ENCODE results near the gene GMFB. TPM values are rescaled to one million over a fixed set of nuclear protein-coding genes. Genes with fewer than 3 reads are reported as not detected.

The GMFB gene
- total and polyA plus RNA-seq, 4 experiments from 2014 or later, result 19.1 to 36.4 (median 25.6) TPM

- H3K4me1 ChIP-seq (ENCODE audit: insufficient read depth, low read length), result peaks cover 64% of the 10 kb centered on the region
- peak overlapping the region; percentile 7 to 66 for H3K4me3 ChIP-seq (ENCODE audit: low read length in 2 of 2)
- ChIA-PET POLR2A (ENCODE audit: partially characterized antibody) (interaction anchor here (1.0 to 4.5 kb wide), 7 partner anchors 22 to 80 kb away, joined by 3 to 53 read pairs (median 3); partner anchors contain the start of genes CGRRF1 and CNIH1), CTCF (ENCODE audit: partially characterized antibody) (interaction anchor here (1.1 to 5.5 kb wide), 8 partner anchors 13 to 81 kb away, joined by 3 to 55 read pairs (median 4); partner anchors contain the start of gene CGRRF1)
- H3K4me1 Mint-ChIP-seq, result peaks cover 50 to 77% (median 63%) of the 10 kb centered on the region in 4 donors
- H3K27ac ChIP-seq (ENCODE audit: low read depth, low read length), result peak overlapping the region; percentile 80
- no peaks in the 10 kb centered on the region for H3K27me3 ChIP-seq (ENCODE audit: insufficient read depth, low read length)
- H3K36me3 ChIP-seq (ENCODE audit: insufficient read depth, low read length), result no peaks in the 10 kb centered on the region
- H3K36me3 Mint-ChIP-seq, result peaks cover 4 to 22% of the 10 kb centered on the region in 2 donors
- intact Hi-C loops (cut with micrococcal nuclease), result loop anchor here (1.0 to 5.0 kb wide), 4 partner anchors 79 to 415 kb away; partner anchors contain the start of genes CDKN3 and GCH1
- H3K9me3 ChIP-seq (ENCODE audit: control insufficient read depth in 1 of 2, low read length in 2 of 2), result no peaks in the 10 kb centered on the region
- H3K9me3 Mint-ChIP-seq, result peaks cover 0 to 4% (median 0%) of the 10 kb centered on the region in 8 donors
- H3K4me3 Mint-ChIP-seq, result peak overlapping the region; percentile 73 to 97 (median 94)
- H3K27ac Mint-ChIP-seq, result peak overlapping the region; percentile 89 to 97 (median 95)
- DNase-seq, result no peak
- H3K27me3 Mint-ChIP-seq, result no peaks in the 10 kb centered on the region
Observed at GRCh38 chr14:54487771-54488170, 1.0 kb downstream of the GMFB start.

DNA sequence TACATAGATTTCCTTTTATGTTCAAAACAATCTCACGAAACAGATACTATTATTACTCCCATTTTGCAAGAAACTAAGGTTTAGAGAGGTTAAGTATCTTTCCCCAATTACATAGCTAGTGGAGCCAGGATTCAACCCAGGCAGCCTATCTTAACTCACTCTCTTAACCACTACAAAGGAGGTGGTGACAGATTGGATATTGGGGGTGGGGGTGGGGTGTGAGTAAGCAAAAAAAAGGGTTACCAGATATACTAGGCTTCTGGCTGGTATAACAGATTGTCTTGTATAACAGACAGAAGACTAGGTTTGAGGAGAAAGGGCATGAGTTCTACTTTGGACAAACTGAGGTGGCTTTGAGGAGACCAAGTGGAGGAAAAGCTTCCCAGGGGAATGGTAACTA lies 2.1 kb downstream of the GMFB start:
- POLR2A ChIA-PET (ENCODE audit: partially characterized antibody), result no interaction called here
- H3K4me1 Mint-ChIP-seq, result peaks cover 51 to 78% (median 63%) of the 10 kb centered on the region in 4 donors

GRCh38 chr14:54483846-54484245 lies 4.9 kb downstream of the GMFB start:
- Histone ChIP-seq H3K27ac (ENCODE audit: low read depth, low read length) (no peak overlapping the region), H3K27me3 (ENCODE audit: insufficient read depth, low read length) (no peaks in the 10 kb centered on the region), H3K36me3 (ENCODE audit: insufficient read depth, low read length) (peaks cover 23% of the 10 kb centered on the region), H3K4me3 (ENCODE audit: low read length in 2 of 2) (no peak overlapping the region), H3K4me1 (ENCODE audit: insufficient read depth, low read length) (peaks cover 52% of the 10 kb centered on the region), H3K9me3 (ENCODE audit: control insufficient read depth in 1 of 2, low read length in 2 of 2) (no peaks in the 10 kb centered on the region)
- intact Hi-C loops (cut with micrococcal nuclease), result no loop called here
- no peaks in the 10 kb centered on the region for H3K27me3 Mint-ChIP-seq
- peak overlapping the region in 4 of 8 donors; percentile 3 to 46 (median 6) for H3K4me3 Mint-ChIP-seq
- H3K36me3 Mint-ChIP-seq, result peaks cover 10 to 49% of the 10 kb centered on the region in 2 donors
- H3K27ac Mint-ChIP-seq, result peak overlapping the region in 4 of 7 donors; percentile 13 to 89 (median 50)
- DNase-seq, result no peak
- POLR2A ChIA-PET (ENCODE audit: partially characterized antibody), result interaction anchor here (1.3 kb wide), 1 partner anchor 26 kb away, joined by 4 read pairs; the partner anchor contains the start of gene CGRRF1
- CTCF ChIA-PET (ENCODE audit: partially characterized antibody), result interaction anchor here (1.0 to 1.2 kb wide), 2 partner anchors 20 to 40 kb away, joined by 3 read pairs; no protein-coding TSS in a partner anchor
- peaks cover 0 to 4% (median 0%) of the 10 kb centered on the region in 8 donors for H3K9me3 Mint-ChIP-seq
- H3K4me1 Mint-ChIP-seq, result peaks cover 36 to 56% (median 48%) of the 10 kb centered on the region in 4 donors

More for the DNA sequence above, 2.1 kb downstream of the GMFB start:
- Mint-ChIP-seq H3K27me3 (no peaks in the 10 kb centered on the region), H3K4me3 (peak overlapping the region; percentile 70 to 97 (median 94)), H3K9me3 (peaks cover 0 to 4% (median 0%) of the 10 kb centered on the region in 8 donors), H3K27ac (peak overlapping the region; percentile 36 to 97 (median 73)), H3K36me3 (peaks cover 10 to 31% of the 10 kb centered on the region in 2 donors)
- H3K27ac ChIP-seq (ENCODE audit: low read depth, low read length), result no peak overlapping the region
- H3K4me3 ChIP-seq (ENCODE audit: low read length in 2 of 2), result no peak overlapping the region
- H3K27me3 ChIP-seq (ENCODE audit: insufficient read depth, low read length), result no peaks in the 10 kb centered on the region
- peak in 1 of 5 donors; percentile 11 for DNase-seq
- H3K9me3 ChIP-seq (ENCODE audit: control insufficient read depth in 1 of 2, low read length in 2 of 2), result no peaks in the 10 kb centered on the region
- peaks cover 70% of the 10 kb centered on the region for H3K4me1 ChIP-seq (ENCODE audit: insufficient read depth, low read length)
- intact Hi-C loops (cut with micrococcal nuclease), result loop anchor here (5.0 kb wide), 2 partner anchors 286 to 416 kb away; partner anchors contain the start of gene GCH1
- CTCF ChIA-PET (ENCODE audit: partially characterized antibody), result interaction anchor here (0.6 to 5.5 kb wide), 3 partner anchors 12 to 305 kb away, joined by 3 to 55 read pairs (median 5); partner anchors contain the start of gene CGRRF1
- peaks cover 6% of the 10 kb centered on the region for H3K36me3 ChIP-seq (ENCODE audit: insufficient read depth, low read length)

- DNase-seq, result no peak
- ChIA-PET POLR2A (ENCODE audit: partially characterized antibody) (no interaction called here), CTCF (ENCODE audit: partially characterized antibody) (interaction anchor here (1.0 to 1.2 kb wide), 2 partner anchors 26 to 39 kb away, joined by 3 to 4 read pairs; partner anchors contain the start of gene CGRRF1)
- Mint-ChIP-seq H3K4me3 (peak overlapping the region in 1 of 8 donors; percentile 3), H3K4me1 (peaks cover 35 to 57% (median 46%) of the 10 kb centered on the region in 4 donors), H3K27me3 (no peaks in the 10 kb centered on the region), H3K9me3 (peaks cover 0 to 4% (median 0%) of the 10 kb centered on the region in 8 donors), H3K36me3 (peaks cover 16 to 53% of the 10 kb centered on the region in 2 donors), H3K27ac (peak overlapping the region in 4 of 7 donors; percentile 19 to 89 (median 62))
- Histone ChIP-seq H3K9me3 (ENCODE audit: control insufficient read depth in 1 of 2, low read length in 2 of 2) (no peaks in the 10 kb centered on the region), H3K36me3 (ENCODE audit: insufficient read depth, low read length) (peaks cover 29% of the 10 kb centered on the region), H3K4me3 (ENCODE audit: low read length in 2 of 2) (no peak overlapping the region), H3K27me3 (ENCODE audit: insufficient read depth, low read length) (no peaks in the 10 kb centered on the region), H3K4me1 (ENCODE audit: insufficient read depth, low read length) (peaks cover 50% of the 10 kb centered on the region), H3K27ac (ENCODE audit: low read depth, low read length) (no peak overlapping the region)
- intact Hi-C loops (cut with micrococcal nuclease), result no loop called here
Observed at GRCh38 chr14:54483073-54483745, 5.6 kb downstream of the GMFB start.

DNA sequence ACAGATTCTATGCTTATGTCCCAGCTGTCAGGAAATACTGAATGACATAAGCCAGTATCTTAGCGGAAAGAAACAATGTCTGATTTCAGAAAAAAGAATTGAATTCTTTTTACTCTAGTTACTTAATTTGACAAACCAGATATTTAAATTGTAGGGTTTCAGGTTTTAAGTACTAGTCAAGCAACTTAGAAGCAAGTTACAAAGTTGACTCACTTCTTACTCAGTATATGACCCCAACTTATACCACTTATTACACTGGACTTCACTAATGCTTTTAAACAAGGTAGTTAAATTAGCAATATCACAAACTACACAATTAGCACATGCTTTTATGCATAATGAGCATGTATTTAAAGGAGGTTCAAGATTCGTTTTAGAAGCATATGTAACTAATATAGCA lies 7.1 kb downstream of the GMFB start:
- no peak for DNase-seq
- H3K27ac ChIP-seq (ENCODE audit: low read depth, low read length), result no peak overlapping the region
- peaks cover 29% of the 10 kb centered on the region for H3K36me3 ChIP-seq (ENCODE audit: insufficient read depth, low read length)
- Mint-ChIP-seq H3K9me3 (peaks cover 0 to 2% (median 0%) of the 10 kb centered on the region in 8 donors), H3K27ac (no peak overlapping the region), H3K4me3 (no peak overlapping the region), H3K4me1 (peaks cover 28 to 44% (median 34%) of the 10 kb centered on the region in 4 donors), H3K27me3 (no peaks in the 10 kb centered on the region), H3K36me3 (peaks cover 24 to 60% of the 10 kb centered on the region in 2 donors)
- CTCF ChIA-PET (ENCODE audit: partially characterized antibody), result no interaction called here
- peaks cover 35% of the 10 kb centered on the region for H3K4me1 ChIP-seq (ENCODE audit: insufficient read depth, low read length)
- intact Hi-C loops (cut with micrococcal nuclease), result no loop called here
- POLR2A ChIA-PET (ENCODE audit: partially characterized antibody), result no interaction called here
- H3K9me3 ChIP-seq (ENCODE audit: control insufficient read depth in 1 of 2, low read length in 2 of 2), result no peaks in the 10 kb centered on the region
- H3K27me3 ChIP-seq (ENCODE audit: insufficient read depth, low read length), result no peaks in the 10 kb centered on the region
- H3K4me3 ChIP-seq (ENCODE audit: low read length in 2 of 2), result no peak overlapping the region

GRCh38 chr14:54480830-54481562 lies 7.8 kb downstream of the GMFB start:
- Mint-ChIP-seq H3K36me3 (peaks cover 30 to 63% of the 10 kb centered on the region in 2 donors), H3K27ac (no peak overlapping the region), H3K4me3 (no peak overlapping the region), H3K9me3 (peaks cover 0 to 2% (median 0%) of the 10 kb centered on the region in 8 donors), H3K27me3 (no peaks in the 10 kb centered on the region), H3K4me1 (peaks cover 22 to 37% (median 29%) of the 10 kb centered on the region in 4 donors)
- POLR2A ChIA-PET (ENCODE audit: partially characterized antibody), result no interaction called here
- Histone ChIP-seq H3K36me3 (ENCODE audit: insufficient read depth, low read length) (peaks cover 29% of the 10 kb centered on the region), H3K4me3 (ENCODE audit: low read length in 2 of 2) (no peak overlapping the region), H3K27ac (ENCODE audit: low read depth, low read length) (no peak overlapping the region), H3K9me3 (ENCODE audit: control insufficient read depth in 1 of 2, low read length in 2 of 2) (no peaks in the 10 kb centered on the region), H3K27me3 (ENCODE audit: insufficient read depth, low read length) (no peaks in the 10 kb centered on the region), H3K4me1 (ENCODE audit: insufficient read depth, low read length) (peaks cover 28% of the 10 kb centered on the region)
- intact Hi-C loops (cut with micrococcal nuclease), result no loop called here
- CTCF ChIA-PET (ENCODE audit: partially characterized antibody), result interaction anchor here (0.6 kb wide), 1 partner anchor 11 kb away, joined by 4 read pairs; no protein-coding TSS in a partner anchor
- no peak for DNase-seq

Data from CD4-positive, alpha-beta memory T cell (primary cell).